Stomach (tissue), 9 donors: Measurements from ENCODE around the gene KCNK10. TPM values are rescaled to one million over a fixed set of nuclear protein-coding genes. Genes with fewer than 3 reads are reported as not detected.

ENCODE experiments used
- DNase-seq, 2 donors: peaks; one replicate each; pipeline versions ENCODE4 v3.0.0 to v3.0.0-alpha.2; 2013 to 2019
- H3K27ac ChIP-seq, 5 donors: fragments of 200-600 bp in 4 of 5; sonication (generic) in 4 of 5; one replicate each; pipeline ENCODE4 v1.5.1; 2013 to 2019; ENCODE audit warnings: mild to moderate bottlenecking in 1 of 5, moderate library complexity in 1 of 5
- H3K27me3 ChIP-seq, 3 donors: fragments of 200-600 bp; sonication (generic); one replicate each; pipeline ENCODE4 v1.5.1; 2017 to 2019; ENCODE audit warnings: mixed run types in 1 of 3
- H3K36me3 ChIP-seq, 4 donors: fragments of 200-600 bp; sonication (generic); 1 replicate in 3 of 4; 2 replicates in 1 of 4; pipeline ENCODE4 v1.5.1; 2016 to 2019
- H3K4me1 ChIP-seq, 4 donors: fragments of 200-600 bp; sonication (generic); one replicate each; pipeline ENCODE4 v1.5.1; 2016 to 2019
- H3K4me3 ChIP-seq, 4 donors: fragments of 200-600 bp; sonication (generic) in 3 of 4; one replicate each; pipeline ENCODE4 v1.5.1; 2016 to 2019; ENCODE audit warnings: mild to moderate bottlenecking in 1 of 4
- H3K9me3 ChIP-seq, 4 donors: fragments of 200-600 bp; sonication (generic); one replicate each; pipeline ENCODE4 v1.5.1; 2016 to 2019
- CTCF ChIP-seq, 7 experiments: fragments of 450-650 bp in 4 of 7; fragments of 200-600 bp in 3 of 7; sonication (generic) in 3 of 7; IDR thresholded peaks; one replicate each; pipeline ENCODE4 v1.5.1; 2016 to 2019; ENCODE audit warnings: antibody characterized with exemption in 7 of 7, control low read depth in 2 of 7, mild to moderate bottlenecking in 1 of 7
- EP300 ChIP-seq: sonication (generic); formaldehyde crosslinking; IDR thresholded peaks from one replicate; pipeline ENCODE4 v1.6.1; 2017; ENCODE audit warnings: antibody characterized with exemption
- POLR2A ChIP-seq, 4 donors: fragments of 450-650 bp; IDR thresholded peaks; one replicate each; pipeline ENCODE4 v1.6.1; 2016; ENCODE audit warnings: antibody characterized with exemption in 4 of 4, control low read depth in 2 of 4, mild to moderate bottlenecking in 1 of 4, moderate library complexity in 1 of 4
- POLR2AphosphoS5 ChIP-seq, 3 donors: sonication (generic); formaldehyde crosslinking; IDR thresholded peaks; one replicate each; pipeline ENCODE4 v1.6.1; 2016; ENCODE audit warnings: antibody characterized with exemption in 3 of 3
- WGBS, 5 donors: extraction: QIAGEN DNeasy Blood & Tissue Kit in 3 of 5; methylation state at CpG; one replicate each; pipeline versions ENCODE4 v1.1.5 to v1.1.7; 2013 to 2018; 5-methylcytosine and 5-hydroxymethylcytosine counted together
- intact Hi-C: fragments of 100-400 bp; cut with DNase I; formaldehyde crosslinking; loops from one replicate; pipeline ENCODE4 v1.15.1; 2023; ENCODE audit warnings: low total_unique reads
- polyA plus RNA-seq, 3 donors: library from polyadenylated mRNA; stranded (reverse); fragments of 200-250 nt; gene quantifications; one replicate each; pipeline ENCODE4 v1.2.3, GENCODE V29; 2013
- total RNA-seq, 5 donors: library from RNA; depleted of rRNA; stranded (reverse); fragments of >200 nt; gene quantifications; one replicate each; pipeline versions ENCODE4 v1.1.0 to v1.2.3, GENCODE V29; 2014 to 2016
- donor health status: healthy with polysubstance abuse.
- donor health status: Bipolar disorder and iron deficiency.
- donor health status: healthy.

KCNK10 gene
- total and polyA plus RNA-seq, 8 donors, result 0.06 to 8.7 (median 1.0) TPM; not detected in 1

- no peak for TF ChIP-seq CTCF (IDR thresholded peaks at IDR 0.05)
- TF ChIP-seq POLR2A (IDR thresholded peaks at IDR 0.05), result no peak
- TF ChIP-seq POLR2AphosphoS5 (IDR thresholded peaks at IDR 0.05), result no peak
- TF ChIP-seq EP300, result no peak
- Histone ChIP-seq H3K27me3 (peaks cover 0 to 16% (median 0%) of the 10 kb centered on the region in 3 donors), H3K27ac (no peak overlapping the region), H3K4me3 (no peak overlapping the region), H3K9me3 (peaks cover 0 to 5% (median 0%) of the 10 kb centered on the region in 4 donors), H3K4me1 (no peaks in the 10 kb centered on the region), H3K36me3 (no peaks in the 10 kb centered on the region)
- 51 to 71% (median 59%) methylated on average over 3 of the region's 3 CpGs for WGBS, 5 donors
- no peak for DNase-seq
- intact Hi-C loops, result no loop called here
Observed at GRCh38 chr14:88164906-88165534, 158.0 kb downstream of the KCNK10 start.

DNA sequence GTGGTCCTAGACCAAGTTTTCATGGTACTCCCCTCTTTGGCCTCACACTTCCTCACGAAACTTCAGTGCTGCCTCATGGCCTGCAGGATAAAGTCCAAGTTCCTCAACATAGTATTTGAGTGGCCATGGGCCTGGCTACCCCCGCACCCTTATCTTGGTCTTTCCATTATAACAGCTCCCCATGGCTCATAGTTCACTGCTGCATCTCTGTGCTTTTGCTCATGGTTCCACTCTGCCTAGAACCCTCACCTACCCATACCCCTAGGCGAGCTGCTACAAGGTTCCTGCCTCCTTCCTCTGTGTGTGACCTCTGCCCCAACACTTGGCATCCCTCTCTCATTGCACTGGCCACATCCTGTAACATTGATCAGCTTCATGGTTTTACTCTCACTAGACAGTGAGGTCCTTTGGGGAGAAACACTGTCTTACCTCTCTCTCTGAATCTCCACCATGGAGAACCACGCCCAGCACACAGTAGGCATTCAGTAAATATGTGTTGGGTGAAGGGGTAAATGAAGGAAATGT, 159.3 kb downstream of the KCNK10 start:
- DNase-seq, result no peak
- no peak overlapping the region for H3K4me3 ChIP-seq
- 74 to 84% (median 75%) methylated on average over 4 of the region's 4 CpGs for WGBS, 5 donors
- intact Hi-C loops, result no loop called here
- H3K36me3 ChIP-seq, result no peaks in the 10 kb centered on the region
- H3K9me3 ChIP-seq, result no peaks in the 10 kb centered on the region
- no peak overlapping the region for H3K27ac ChIP-seq
- no peaks in the 10 kb centered on the region for H3K4me1 ChIP-seq
- TF ChIP-seq POLR2AphosphoS5 (IDR thresholded peaks at IDR 0.05) (no peak), CTCF (IDR thresholded peaks at IDR 0.05) (no peak), EP300 (no peak), POLR2A (IDR thresholded peaks at IDR 0.05) (no peak)
- peaks cover 0 to 28% (median 0%) of the 10 kb centered on the region in 3 donors for H3K27me3 ChIP-seq

GRCh38 chr14:88156127-88156526, 166.9 kb downstream of the KCNK10 start:
- no peaks in the 10 kb centered on the region for H3K4me1 ChIP-seq
- TF ChIP-seq POLR2A (IDR thresholded peaks at IDR 0.05), result no peak
- no peaks in the 10 kb centered on the region for H3K36me3 ChIP-seq
- peaks cover 0 to 17% (median 0%) of the 10 kb centered on the region in 3 donors for H3K27me3 ChIP-seq
- H3K4me3 ChIP-seq, result no peak overlapping the region
- intact Hi-C loops, result no loop called here
- H3K27ac ChIP-seq, result no peak overlapping the region
- 83 to 93% (median 89%) methylated on average over 1 of the region's 1 CpG for WGBS, 5 donors
- no peaks in the 10 kb centered on the region for H3K9me3 ChIP-seq
- DNase-seq, result no peak

DNA sequence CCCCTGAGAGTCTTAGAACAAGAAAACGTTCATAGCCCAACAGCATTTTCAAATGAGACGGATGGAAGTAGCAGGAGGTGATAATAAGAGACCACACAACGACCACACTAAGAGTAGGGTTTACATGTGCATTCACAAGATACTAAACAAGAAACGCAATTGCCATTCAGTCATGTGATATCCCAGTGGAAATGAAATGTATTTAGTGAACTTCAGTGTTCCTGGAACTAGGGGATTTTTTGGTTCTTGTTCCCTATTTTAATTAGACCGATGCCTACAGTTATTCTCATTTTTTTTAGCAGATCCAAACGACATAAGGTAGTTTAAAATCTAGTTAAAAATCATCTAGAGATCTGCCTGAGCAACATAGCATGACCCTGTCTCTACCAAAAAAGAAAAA, 168.1 kb downstream of the KCNK10 start:
- no peaks in the 10 kb centered on the region for H3K36me3 ChIP-seq
- intact Hi-C loops, result no loop called here
- no peak for DNase-seq
- H3K27me3 ChIP-seq, result peaks cover 0 to 14% (median 0%) of the 10 kb centered on the region in 3 donors
- H3K27ac ChIP-seq, result no peak overlapping the region
- TF ChIP-seq POLR2AphosphoS5 (IDR thresholded peaks at IDR 0.05) (no peak), CTCF (IDR thresholded peaks at IDR 0.05) (no peak)
- WGBS, 5 donors, result 72 to 77% (median 76%) methylated on average over 6 of the region's 6 CpGs
- no peaks in the 10 kb centered on the region for H3K9me3 ChIP-seq
- H3K4me1 ChIP-seq, result no peaks in the 10 kb centered on the region
- H3K4me3 ChIP-seq, result no peak overlapping the region

DNA sequence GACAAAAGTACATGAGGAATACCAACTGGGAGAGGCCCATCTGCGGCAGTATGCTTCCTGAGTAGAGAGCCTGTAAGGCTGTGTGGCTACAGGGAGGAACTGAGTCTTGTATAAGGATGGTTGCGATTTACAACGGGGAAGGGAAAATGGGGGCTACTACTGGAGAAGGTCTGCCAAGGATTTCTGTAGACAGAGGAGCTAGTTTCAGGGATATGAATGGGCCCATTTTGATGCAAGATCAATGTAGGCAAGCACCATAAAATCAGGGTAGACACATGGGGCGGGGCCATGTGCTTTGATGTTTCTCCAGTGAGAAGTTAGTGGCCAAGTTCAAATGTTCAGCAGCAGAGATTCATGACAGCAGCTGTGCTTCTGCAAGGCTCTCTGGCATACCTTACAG, 168.7 kb downstream of the KCNK10 start:
- DNase-seq, result no peak
- intact Hi-C loops, result no loop called here
- Histone ChIP-seq H3K27me3 (peaks cover 0 to 8% (median 0%) of the 10 kb centered on the region in 3 donors), H3K27ac (no peak overlapping the region), H3K36me3 (no peaks in the 10 kb centered on the region), H3K9me3 (no peaks in the 10 kb centered on the region), H3K4me1 (no peaks in the 10 kb centered on the region), H3K4me3 (no peak overlapping the region)
- WGBS, 5 donors, result 86 to 100% (median 93%) methylated on average over 4 of the region's 4 CpGs
- TF ChIP-seq POLR2A (IDR thresholded peaks at IDR 0.05) (no peak), POLR2AphosphoS5 (IDR thresholded peaks at IDR 0.05) (no peak)
